ENCODE measurements around the gene CTU2. TPM values are rescaled to one million over a fixed set of nuclear protein-coding genes. Genes with fewer than 3 reads are reported as not detected.

Gene CTU2
- total RNA-seq, 1 donor from 2014 or later: 18.3 TPM

DNA sequence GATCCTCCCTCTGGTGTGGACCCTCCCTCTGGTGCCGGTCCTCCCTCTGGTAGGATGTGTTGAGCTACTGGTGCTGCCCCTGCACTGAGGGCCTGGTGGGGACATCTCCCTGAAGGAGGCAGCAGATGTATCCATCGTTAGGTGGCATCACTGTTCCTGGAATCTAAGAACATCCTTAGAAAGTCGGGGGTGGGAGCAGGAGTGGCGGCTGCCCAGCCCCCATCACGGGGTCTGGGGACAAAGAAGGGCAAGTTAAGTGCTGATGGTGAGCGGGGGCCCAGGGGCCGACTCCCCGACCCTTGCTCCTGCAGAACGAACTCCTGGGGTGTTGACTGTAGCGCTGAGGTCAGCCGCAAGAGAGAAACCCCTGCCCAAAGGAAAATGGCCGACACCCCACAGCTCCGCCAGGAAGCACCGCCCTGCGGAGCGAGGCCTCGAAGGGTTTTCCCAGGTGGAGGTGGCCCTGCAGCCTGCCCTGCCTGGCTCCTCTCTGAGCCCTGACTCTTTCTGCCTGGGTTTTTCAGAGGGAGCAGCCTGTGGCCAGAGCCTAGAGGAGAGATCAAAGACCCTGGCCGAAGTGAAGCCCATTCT, 5.5 kb downstream of the CTU2 start:
- Histone ChIP-seq H3K9ac (ENCODE audit: low read length) (no peak overlapping the region), H3K9me3 (ENCODE audit: insufficient read depth, low read depth, low read length) (no peaks in the 10 kb centered on the region), H3K4me3 (ENCODE audit: insufficient read depth, low read depth, low read length) (no peak overlapping the region), H3K36me3 (ENCODE audit: insufficient read depth, low read length) (peaks cover 3% of the 10 kb centered on the region), H3K4me1 (ENCODE audit: insufficient read depth, low read length) (peaks cover 6% of the 10 kb centered on the region), H3K27ac (ENCODE audit: low read depth, low read length) (no peak overlapping the region), H2AFZ (ENCODE audit: low read depth, low read length) (no peak overlapping the region), H3K27me3 (ENCODE audit: insufficient read depth, low read length) (no peaks in the 10 kb centered on the region), H3K4me2 (ENCODE audit: low read length) (no peak overlapping the region), H3K79me2 (ENCODE audit: insufficient read depth, low read length) (peaks cover 63% of the 10 kb centered on the region), H4K20me1 (ENCODE audit: insufficient read depth, low read length) (peaks cover 81% of the 10 kb centered on the region)
- DNase-seq (ENCODE audit: low read depth) (no peak), FAIRE-seq (no peak)
- H3K27ac Mint-ChIP-seq (ENCODE audit: unreplicated experiment): no peak overlapping the region
- no peaks in the 10 kb centered on the region for H3K9me3 Mint-ChIP-seq (ENCODE audit: unreplicated experiment)
- H3K27me3 Mint-ChIP-seq (ENCODE audit: low read depth, unreplicated experiment): no peaks in the 10 kb centered on the region
- no peak overlapping the region for H3K4me3 Mint-ChIP-seq (ENCODE audit: unreplicated experiment)
- TF ChIP-seq, protein P1, sequence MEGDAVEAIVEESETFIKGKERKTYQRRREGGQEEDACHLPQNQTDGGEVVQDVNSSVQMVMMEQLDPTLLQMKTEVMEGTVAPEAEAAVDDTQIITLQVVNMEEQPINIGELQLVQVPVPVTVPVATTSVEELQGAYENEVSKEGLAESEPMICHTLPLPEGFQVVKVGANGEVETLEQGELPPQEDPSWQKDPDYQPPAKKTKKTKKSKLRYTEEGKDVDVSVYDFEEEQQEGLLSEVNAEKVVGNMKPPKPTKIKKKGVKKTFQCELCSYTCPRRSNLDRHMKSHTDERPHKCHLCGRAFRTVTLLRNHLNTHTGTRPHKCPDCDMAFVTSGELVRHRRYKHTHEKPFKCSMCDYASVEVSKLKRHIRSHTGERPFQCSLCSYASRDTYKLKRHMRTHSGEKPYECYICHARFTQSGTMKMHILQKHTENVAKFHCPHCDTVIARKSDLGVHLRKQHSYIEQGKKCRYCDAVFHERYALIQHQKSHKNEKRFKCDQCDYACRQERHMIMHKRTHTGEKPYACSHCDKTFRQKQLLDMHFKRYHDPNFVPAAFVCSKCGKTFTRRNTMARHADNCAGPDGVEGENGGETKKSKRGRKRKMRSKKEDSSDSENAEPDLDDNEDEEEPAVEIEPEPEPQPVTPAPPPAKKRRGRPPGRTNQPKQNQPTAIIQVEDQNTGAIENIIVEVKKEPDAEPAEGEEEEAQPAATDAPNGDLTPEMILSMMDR (IDR thresholded peaks at IDR 0.05; ENCODE audit: insufficient read depth, low read depth, low read length): no peak
- no peak for TF ChIP-seq EZH2 (IDR thresholded peaks at IDR 0.05; ENCODE audit: insufficient read depth, low read length)
- peaks cover 9% of the 10 kb centered on the region for H3K4me1 Mint-ChIP-seq (ENCODE audit: low read depth, unreplicated experiment)
- no peaks in the 10 kb centered on the region for H3K36me3 Mint-ChIP-seq (ENCODE audit: low read depth, unreplicated experiment)

DNA sequence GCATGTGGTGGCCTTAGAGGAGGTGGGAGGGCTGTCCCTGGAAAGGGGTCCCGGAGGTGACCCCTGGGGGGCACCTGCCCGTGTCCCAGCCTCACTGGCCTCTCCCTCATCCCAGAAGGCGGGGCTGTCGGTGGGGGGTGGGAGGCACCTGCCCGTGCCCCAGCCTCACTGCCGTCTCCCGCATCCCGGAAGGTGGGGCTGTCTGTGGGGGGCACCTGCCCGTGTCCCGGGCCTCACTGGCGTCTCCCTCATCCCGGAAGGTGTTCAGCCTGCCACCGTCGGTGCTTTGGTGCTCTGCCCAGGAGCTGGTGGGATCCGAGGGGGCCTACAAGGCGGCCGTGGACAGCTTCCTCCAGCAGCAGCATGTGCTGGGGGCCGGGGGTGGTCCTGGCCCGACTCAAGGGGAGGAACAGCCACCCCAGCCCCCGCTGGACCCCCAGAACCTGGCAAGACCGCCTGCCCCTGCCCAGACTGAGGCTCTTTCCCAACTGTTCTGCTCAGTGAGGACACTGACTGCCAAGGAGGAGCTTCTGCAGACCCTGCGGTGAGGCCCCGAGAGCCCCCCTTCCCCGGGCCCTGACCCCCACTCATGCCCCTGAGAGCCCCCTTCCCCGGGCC, 6.2 kb downstream of the CTU2 start:
- no peak for FAIRE-seq
- H4K20me1 ChIP-seq (ENCODE audit: insufficient read depth, low read length): peaks cover 82% of the 10 kb centered on the region
- H3K79me2 ChIP-seq (ENCODE audit: insufficient read depth, low read length): peaks cover 59% of the 10 kb centered on the region
- H3K27ac ChIP-seq (ENCODE audit: low read depth, low read length): no peak overlapping the region
- Mint-ChIP-seq H3K27ac (ENCODE audit: unreplicated experiment) (no peak overlapping the region), H3K36me3 (ENCODE audit: low read depth, unreplicated experiment) (peaks cover 5% of the 10 kb centered on the region), H3K4me3 (ENCODE audit: unreplicated experiment) (no peak overlapping the region), H3K27me3 (ENCODE audit: low read depth, unreplicated experiment) (no peaks in the 10 kb centered on the region), H3K4me1 (ENCODE audit: low read depth, unreplicated experiment) (peaks cover 2% of the 10 kb centered on the region), H3K9me3 (ENCODE audit: unreplicated experiment) (no peaks in the 10 kb centered on the region)
- DNase-seq (ENCODE audit: low read depth): no peak
- H3K4me1 ChIP-seq (ENCODE audit: insufficient read depth, low read length): peaks cover 1% of the 10 kb centered on the region
- H2AFZ ChIP-seq (ENCODE audit: low read depth, low read length): no peak overlapping the region
- H3K4me3 ChIP-seq (ENCODE audit: insufficient read depth, low read depth, low read length): no peak overlapping the region
- no peaks in the 10 kb centered on the region for H3K27me3 ChIP-seq (ENCODE audit: insufficient read depth, low read length)
- TF ChIP-seq EZH2 (IDR thresholded peaks at IDR 0.05; ENCODE audit: insufficient read depth, low read length): no peak
- TF ChIP-seq, protein P1 (IDR thresholded peaks at IDR 0.05; ENCODE audit: insufficient read depth, low read depth, low read length): no peak
- H3K4me2 ChIP-seq (ENCODE audit: low read length): no peak overlapping the region
- H3K9me3 ChIP-seq (ENCODE audit: insufficient read depth, low read depth, low read length): no peaks in the 10 kb centered on the region
- peaks cover 7% of the 10 kb centered on the region for H3K36me3 ChIP-seq (ENCODE audit: insufficient read depth, low read length)
- no peak overlapping the region for H3K9ac ChIP-seq (ENCODE audit: low read length)

- no peaks in the 10 kb centered on the region for H3K27me3 Mint-ChIP-seq (ENCODE audit: low read depth, unreplicated experiment)
- Histone ChIP-seq H3K79me2 (ENCODE audit: insufficient read depth, low read length) (peaks cover 55% of the 10 kb centered on the region), H3K36me3 (ENCODE audit: insufficient read depth, low read length) (peaks cover 12% of the 10 kb centered on the region), H2AFZ (ENCODE audit: low read depth, low read length) (no peak overlapping the region), H3K9ac (ENCODE audit: low read length) (no peak overlapping the region), H3K27me3 (ENCODE audit: insufficient read depth, low read length) (no peaks in the 10 kb centered on the region), H4K20me1 (ENCODE audit: insufficient read depth, low read length) (peaks cover 81% of the 10 kb centered on the region), H3K9me3 (ENCODE audit: insufficient read depth, low read depth, low read length) (no peaks in the 10 kb centered on the region), H3K27ac (ENCODE audit: low read depth, low read length) (no peak overlapping the region), H3K4me1 (ENCODE audit: insufficient read depth, low read length) (no peaks in the 10 kb centered on the region), H3K4me3 (ENCODE audit: insufficient read depth, low read depth, low read length) (no peak overlapping the region), H3K4me2 (ENCODE audit: low read length) (no peak overlapping the region)
- H3K36me3 Mint-ChIP-seq (ENCODE audit: low read depth, unreplicated experiment): peaks cover 7% of the 10 kb centered on the region
- FAIRE-seq: no peak
- H3K4me1 Mint-ChIP-seq (ENCODE audit: low read depth, unreplicated experiment): no peaks in the 10 kb centered on the region
- H3K4me3 Mint-ChIP-seq (ENCODE audit: unreplicated experiment): no peak overlapping the region
- no peak for DNase-seq (ENCODE audit: low read depth)
- TF ChIP-seq EZH2 (IDR thresholded peaks at IDR 0.05; ENCODE audit: insufficient read depth, low read length): no peak
- TF ChIP-seq, protein P1 (IDR thresholded peaks at IDR 0.05; ENCODE audit: insufficient read depth, low read depth, low read length): no peak
- no peaks in the 10 kb centered on the region for H3K9me3 Mint-ChIP-seq (ENCODE audit: unreplicated experiment)
- H3K27ac Mint-ChIP-seq (ENCODE audit: unreplicated experiment): no peak overlapping the region
These were observed 6.8 kb downstream of the CTU2 start for GRCh38 chr16:88713054-88713453.

All from astrocyte (in vitro differentiated cells and primary cell).